Measurements from ENCODE around the gene BAHCC1. TPM values are rescaled to one million over a fixed set of nuclear protein-coding genes. Genes with fewer than 3 reads are reported as not detected.

Gene BAHCC1
- total and polyA plus RNA-seq, 8 donors = 4.9 to 56.2 (median 9.4) TPM

- intact Hi-C loops (cut with DNase I; ENCODE audit: low total_unique reads) = no loop called here
- H3K9me3 ChIP-seq = no peaks in the 10 kb centered on the region
- H3K4me1 ChIP-seq = peaks cover 29 to 70% (median 60%) of the 10 kb centered on the region in 4 donors
- no peak for DNase-seq
- peak overlapping the region; percentile 59 to 99 (median 95) for H3K27ac ChIP-seq
- H3K4me3 ChIP-seq = peak overlapping the region; percentile 71 to 84 (median 80)
- H3K27me3 ChIP-seq = peaks cover 0 to 57% (median 21%) of the 10 kb centered on the region in 3 donors
- TF ChIP-seq POLR2AphosphoS5 (IDR thresholded peaks at IDR 0.05) (no peak), EP300 (IDR thresholded peaks at IDR 0.05) (no peak), POLR2A (IDR thresholded peaks at IDR 0.05) (no peak), CTCF (IDR thresholded peaks at IDR 0.05) (no peak)
- no peaks in the 10 kb centered on the region for H3K36me3 ChIP-seq
- 7 to 11% (median 8%) methylated on average over 7 to 16 of the region's 16 CpGs for WGBS, 5 donors
Observed at GRCh38 chr17:81394377-81394920, 808 bp upstream of the BAHCC1 start.

DNA sequence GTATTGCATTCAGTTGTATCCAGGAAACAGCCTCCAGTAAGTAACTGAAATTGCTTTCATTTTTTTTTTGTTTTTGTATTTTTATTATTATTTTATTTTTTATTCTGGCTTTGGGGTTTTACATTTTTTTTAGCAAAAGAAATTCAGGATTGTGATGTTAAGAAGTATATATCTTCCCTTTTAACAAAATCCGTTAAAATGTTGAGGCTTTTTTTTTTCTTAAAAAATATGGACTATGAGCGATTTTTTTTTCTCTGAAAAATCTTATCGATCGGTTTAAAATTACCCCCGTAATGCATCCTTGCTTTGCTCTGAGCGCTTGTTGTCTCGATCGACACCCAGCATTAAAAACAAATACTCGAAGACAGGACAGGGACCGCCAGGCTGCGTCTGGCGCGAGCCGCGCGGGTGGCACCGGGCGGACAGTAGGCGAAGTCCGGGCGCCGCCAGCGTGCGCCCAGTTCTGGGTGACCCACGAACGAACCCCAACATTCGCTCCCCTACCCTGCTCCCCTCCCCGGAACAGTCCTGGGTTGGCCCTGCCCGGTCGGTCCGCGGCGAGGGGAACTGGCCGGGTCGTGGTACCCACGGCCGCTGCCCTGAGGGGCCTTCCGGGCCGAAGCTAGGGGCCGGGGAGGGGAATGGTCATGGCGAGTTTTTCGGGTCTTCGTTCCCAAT lies 482 bp downstream of the BAHCC1 start:
- no peak for TF ChIP-seq CTCF (IDR thresholded peaks at IDR 0.05)
- no peak for TF ChIP-seq POLR2A (IDR thresholded peaks at IDR 0.05)
- no peak for TF ChIP-seq EP300 (IDR thresholded peaks at IDR 0.05)
- Histone ChIP-seq H3K27me3 (peaks cover 0 to 68% (median 25%) of the 10 kb centered on the region in 3 donors), H3K9me3 (no peaks in the 10 kb centered on the region), H3K4me1 (peaks cover 30 to 65% (median 55%) of the 10 kb centered on the region in 4 donors), H3K27ac (peak overlapping the region; percentile 88 to 99 (median 95)), H3K36me3 (no peaks in the 10 kb centered on the region), H3K4me3 (peak overlapping the region; percentile 71 to 79 (median 76))
- WGBS, 5 donors = 0 to 2% (median 1%) methylated on average over 39 to 43 of the region's 43 CpGs
- DNase-seq = no peak
- intact Hi-C loops (cut with DNase I; ENCODE audit: low total_unique reads) = no loop called here

- peaks cover 0 to 69% (median 25%) of the 10 kb centered on the region in 3 donors for H3K27me3 ChIP-seq
- DNase-seq = no peak
- TF ChIP-seq EP300 (IDR thresholded peaks at IDR 0.05) (no peak), POLR2A (IDR thresholded peaks at IDR 0.05) (no peak), CTCF (IDR thresholded peaks at IDR 0.05) (no peak), POLR2AphosphoS5 (IDR thresholded peaks at IDR 0.05) (peak in 1 of 3 donors; percentile 10)
- intact Hi-C loops (cut with DNase I; ENCODE audit: low total_unique reads) = no loop called here
- 0 to 4% (median 2%) methylated on average over 28 to 54 of the region's 54 CpGs for WGBS, 5 donors
- H3K27ac ChIP-seq = peak overlapping the region; percentile 88 to 99 (median 95)
- no peaks in the 10 kb centered on the region for H3K36me3 ChIP-seq
- no peaks in the 10 kb centered on the region for H3K9me3 ChIP-seq
- peak overlapping the region; percentile 71 to 79 (median 76) for H3K4me3 ChIP-seq
- H3K4me1 ChIP-seq = peaks cover 33 to 65% (median 54%) of the 10 kb centered on the region in 4 donors
Observed at GRCh38 chr17:81396278-81396721, 1.0 kb downstream of the BAHCC1 start.

- TF ChIP-seq POLR2A (IDR thresholded peaks at IDR 0.05) (no peak), EP300 (IDR thresholded peaks at IDR 0.05) (no peak), CTCF (IDR thresholded peaks at IDR 0.05) (no peak), POLR2AphosphoS5 (IDR thresholded peaks at IDR 0.05) (peak in 1 of 3 donors; percentile 11)
- DNase-seq = peak in 1 of 2 donors; percentile 56
- Histone ChIP-seq H3K36me3 (no peaks in the 10 kb centered on the region), H3K27me3 (peaks cover 0 to 73% (median 25%) of the 10 kb centered on the region in 3 donors), H3K27ac (peak overlapping the region; percentile 88 to 99 (median 95)), H3K4me1 (peaks cover 33 to 65% (median 54%) of the 10 kb centered on the region in 4 donors), H3K4me3 (peak overlapping the region; percentile 71 to 79 (median 76)), H3K9me3 (no peaks in the 10 kb centered on the region)
- intact Hi-C loops (cut with DNase I; ENCODE audit: low total_unique reads) = no loop called here
- WGBS, 5 donors = 0 to 1% (median 1%) methylated on average over 20 to 61 of the region's 61 CpGs
Observed at GRCh38 chr17:81396722-81397313, 1.6 kb downstream of the BAHCC1 start.
